Fibroblast of mammary gland (primary cell): ENCODE results near the gene CEP72.
"Not testable (repeated sequence)": the region's sequence is repeated elsewhere in the genome, so short reads cannot be mapped to it uniquely, and the experiment has no call there.

Experiments
- DNase-seq: peaks from one replicate; pipeline ENCODE4 v3.0.0-alpha.2; 2010; ENCODE audit warnings: low read depth
- H3K4me3 ChIP-seq: 2 replicates; pipeline ENCODE4 v1.5.1; 2011; ENCODE audit warnings: low read depth, mild to moderate bottlenecking, low read length, moderate library complexity; ENCODE audit not compliant: control insufficient read depth
- CTCF ChIP-seq: conservative IDR thresholded peaks from 2 replicates; pipeline ENCODE4 v1.5.1; 2011; ENCODE audit warnings: low read depth, low read length, inconsistent platforms; ENCODE audit not compliant: control insufficient read depth, insufficient read depth

The CEP72 gene

GRCh38 chr5:624118-624950, 12.2 kb downstream of the CEP72 start:
- no peak for DNase-seq

DNA sequence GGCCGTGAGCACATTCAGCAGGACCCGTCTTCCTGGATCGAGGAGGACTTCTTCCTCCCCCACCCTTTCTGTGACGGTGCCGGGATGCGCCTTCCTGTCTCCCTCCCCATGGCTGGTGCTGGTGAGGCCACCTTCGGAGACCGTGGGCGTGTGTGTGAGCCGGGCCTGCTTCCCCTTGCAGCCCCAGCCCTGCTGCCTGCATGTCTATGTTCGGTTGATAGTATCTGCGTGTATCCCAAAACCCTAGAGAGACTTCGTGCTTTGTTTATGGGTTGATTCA, 12.8 kb downstream of the CEP72 start:
- TF ChIP-seq CTCF = no peak
- DNase-seq = no peak
- no peak overlapping the region for H3K4me3 ChIP-seq

More at GRCh38 chr5:624118-624950, 12.2 kb downstream of the CEP72 start:
- no peak overlapping the region for H3K4me3 ChIP-seq
- no peak for TF ChIP-seq CTCF

GRCh38 chr5:625516-625915, 13.4 kb downstream of the CEP72 start:
- TF ChIP-seq CTCF = no peak
- DNase-seq = no peak

GRCh38 chr5:626850-627249, 14.7 kb downstream of the CEP72 start:
- no peak for TF ChIP-seq CTCF
- no peak overlapping the region for H3K4me3 ChIP-seq
- peak; percentile 20 for DNase-seq

More at GRCh38 chr5:625516-625915, 13.4 kb downstream of the CEP72 start:
- H3K4me3 ChIP-seq = no peak overlapping the region

GRCh38 chr5:627840-628239, 15.7 kb downstream of the CEP72 start:
- H3K4me3 ChIP-seq = no peak overlapping the region
- TF ChIP-seq CTCF = no peak
- DNase-seq = no peak

GRCh38 chr5:628351-629205, 16.4 kb downstream of the CEP72 start:
- not testable (repeated sequence) for DNase-seq, H3K4me3 ChIP-seq

GRCh38 chr5:633501-633955, 21.4 kb downstream of the CEP72 start:
- H3K4me3 ChIP-seq = no peak overlapping the region
- DNase-seq = peak; percentile 78
- TF ChIP-seq CTCF = no peak
